PFSK-1 (cell line): ENCODE data around the gene NCKIPSD.

Experiments
- POLR2AphosphoS5 ChIP-seq: IDR thresholded peaks from 2 replicates; pipeline ENCODE4 v1.6.1; 2012; ENCODE audit warnings: low read depth, mild to moderate bottlenecking, control low read depth, low read length, moderate library complexity
- TAF1 ChIP-seq: IDR thresholded peaks from 2 replicates; pipeline ENCODE4 v1.6.1; 2012; ENCODE audit warnings: low read length, control low read depth, borderline replicate concordance; ENCODE audit not compliant: insufficient read depth

DNA sequence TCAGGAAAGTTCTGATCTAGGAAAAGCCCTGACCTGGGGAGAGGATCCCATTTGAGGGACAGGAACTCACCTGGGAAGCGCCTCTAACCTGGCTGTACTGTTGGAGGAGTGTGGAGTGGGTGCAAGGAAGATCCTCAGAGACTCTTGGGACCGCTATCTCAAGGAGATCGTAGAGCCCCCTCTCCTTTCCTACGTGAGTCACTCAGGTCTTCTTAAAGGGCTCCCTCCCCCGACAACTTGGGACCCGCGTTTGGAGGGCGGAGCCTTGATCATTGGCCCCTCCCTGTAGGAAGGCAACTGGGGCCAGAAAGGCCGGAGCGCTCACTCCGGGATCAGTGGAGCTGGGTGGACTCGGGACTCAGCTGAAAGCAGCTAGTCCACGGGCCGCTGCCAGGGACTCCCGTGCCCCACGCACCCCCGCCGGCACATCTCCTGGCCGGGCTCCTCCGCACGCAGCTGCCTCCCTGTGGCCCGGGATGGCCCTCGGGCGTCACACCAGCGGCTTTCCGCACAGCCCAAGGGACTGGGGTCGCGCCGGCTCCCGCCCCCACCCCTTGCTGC is 51.0 kb downstream of the NCKIPSD start:
- no peak for TF ChIP-seq TAF1
- TF ChIP-seq POLR2AphosphoS5, result peak; percentile 53; the same call in 1 of the 2 replicates
